Astrocyte (in vitro differentiated cells and primary cell): ENCODE data around the gene CD300A. TPM values are rescaled to one million over a fixed set of nuclear protein-coding genes. Genes with fewer than 3 reads are reported as not detected.
A peak's percentile ranks its signal among the peaks of the same experiment; 100 is the strongest.

Experiments
- DNase-seq: peaks from one replicate; pipeline ENCODE4 v3.0.0-alpha.2; 2010; ENCODE audit warnings: low read depth
- FAIRE-seq: peaks from 2 replicates; lab custom pipeline; 2011; peaks lifted over from hg19 to GRCh38; lab: Jason Lieb, UNC
- H2AFZ ChIP-seq: 2 replicates; pipeline ENCODE4 v1.6.0; 2012; ENCODE audit warnings: low read depth, low read length, inconsistent platforms
- H3K27ac ChIP-seq: 2 replicates; pipeline ENCODE4 v1.5.1; 2011; ENCODE audit warnings: low read depth, low read length, inconsistent platforms
- H3K27me3 ChIP-seq: 2 replicates; pipeline ENCODE4 v1.6.0; 2011; ENCODE audit warnings: low read length, inconsistent platforms; ENCODE audit not compliant: insufficient read depth
- H3K36me3 ChIP-seq: 2 replicates; pipeline ENCODE4 v1.5.1; 2011; ENCODE audit warnings: low read length, inconsistent platforms; ENCODE audit not compliant: insufficient read depth
- H3K4me1 ChIP-seq: 2 replicates; pipeline ENCODE4 v1.5.1; 2011; ENCODE audit warnings: low read length, inconsistent platforms; ENCODE audit not compliant: insufficient read depth
- H3K4me2 ChIP-seq: 2 replicates; pipeline ENCODE4 v1.6.0; 2012; ENCODE audit warnings: low read length, inconsistent platforms
- H3K4me3 ChIP-seq: 2 replicates; pipeline ENCODE4 v1.5.1; 2011; ENCODE audit warnings: low read depth, mild to moderate bottlenecking, low read length, inconsistent platforms; ENCODE audit not compliant: insufficient read depth
- H3K79me2 ChIP-seq: 2 replicates; pipeline ENCODE4 v1.6.0; 2012; ENCODE audit warnings: mild to moderate bottlenecking, low read length, inconsistent platforms; ENCODE audit not compliant: insufficient read depth
- H3K9ac ChIP-seq: 2 replicates; pipeline ENCODE4 v1.6.0; 2012; ENCODE audit warnings: mild to moderate bottlenecking, low read length, inconsistent platforms
- H3K9me3 ChIP-seq: 2 replicates; pipeline ENCODE4 v1.5.1; 2012; ENCODE audit warnings: low read depth, mild to moderate bottlenecking, low read length, inconsistent platforms; ENCODE audit not compliant: insufficient read depth
- H4K20me1 ChIP-seq: 2 replicates; pipeline ENCODE4 v1.6.0; 2012; ENCODE audit warnings: low read length, inconsistent platforms; ENCODE audit not compliant: insufficient read depth
- H3K27ac Mint-ChIP-seq: one replicate; pipeline ENCODE4 v1.8.0; 2021; ENCODE audit warnings: mild to moderate bottlenecking, mixed read lengths; ENCODE audit not compliant: unreplicated experiment
- H3K27me3 Mint-ChIP-seq: one replicate; pipeline ENCODE4 v1.8.0; 2021; ENCODE audit warnings: low read depth, mixed read lengths; ENCODE audit not compliant: unreplicated experiment
- H3K36me3 Mint-ChIP-seq: one replicate; pipeline ENCODE4 v1.8.0; 2021; ENCODE audit warnings: low read depth, mixed read lengths; ENCODE audit not compliant: unreplicated experiment
- H3K4me1 Mint-ChIP-seq: one replicate; pipeline ENCODE4 v1.8.0; 2021; ENCODE audit warnings: low read depth, mixed read lengths; ENCODE audit not compliant: unreplicated experiment
- H3K4me3 Mint-ChIP-seq: one replicate; pipeline ENCODE4 v1.8.0; 2021; ENCODE audit warnings: mild to moderate bottlenecking, moderate library complexity, mixed read lengths; ENCODE audit not compliant: unreplicated experiment
- H3K9me3 Mint-ChIP-seq: one replicate; pipeline ENCODE4 v1.8.0; 2021; ENCODE audit warnings: mild to moderate bottlenecking, mixed read lengths; ENCODE audit not compliant: unreplicated experiment
- EZH2 ChIP-seq: IDR thresholded peaks from 2 replicates; pipeline ENCODE4 v1.6.1; 2012; ENCODE audit warnings: mild to moderate bottlenecking, low read length, inconsistent platforms; ENCODE audit not compliant: insufficient read depth
- total RNA-seq: library from RNA; stranded (reverse); gene quantifications from 2 replicates; pipeline ENCODE4 v1.2.1, GENCODE V29; 2021
- TF ChIP-seq, protein P1 (sequence below): IDR thresholded peaks from 2 replicates; pipeline ENCODE4 v1.5.1; 2011; ENCODE audit warnings: low read depth, mild to moderate bottlenecking, inconsistent platforms, low read length, moderate library complexity; ENCODE audit not compliant: insufficient read depth

Gene CD300A
- total RNA-seq, 1 donor from 2014 or later, result not detected

DNA sequence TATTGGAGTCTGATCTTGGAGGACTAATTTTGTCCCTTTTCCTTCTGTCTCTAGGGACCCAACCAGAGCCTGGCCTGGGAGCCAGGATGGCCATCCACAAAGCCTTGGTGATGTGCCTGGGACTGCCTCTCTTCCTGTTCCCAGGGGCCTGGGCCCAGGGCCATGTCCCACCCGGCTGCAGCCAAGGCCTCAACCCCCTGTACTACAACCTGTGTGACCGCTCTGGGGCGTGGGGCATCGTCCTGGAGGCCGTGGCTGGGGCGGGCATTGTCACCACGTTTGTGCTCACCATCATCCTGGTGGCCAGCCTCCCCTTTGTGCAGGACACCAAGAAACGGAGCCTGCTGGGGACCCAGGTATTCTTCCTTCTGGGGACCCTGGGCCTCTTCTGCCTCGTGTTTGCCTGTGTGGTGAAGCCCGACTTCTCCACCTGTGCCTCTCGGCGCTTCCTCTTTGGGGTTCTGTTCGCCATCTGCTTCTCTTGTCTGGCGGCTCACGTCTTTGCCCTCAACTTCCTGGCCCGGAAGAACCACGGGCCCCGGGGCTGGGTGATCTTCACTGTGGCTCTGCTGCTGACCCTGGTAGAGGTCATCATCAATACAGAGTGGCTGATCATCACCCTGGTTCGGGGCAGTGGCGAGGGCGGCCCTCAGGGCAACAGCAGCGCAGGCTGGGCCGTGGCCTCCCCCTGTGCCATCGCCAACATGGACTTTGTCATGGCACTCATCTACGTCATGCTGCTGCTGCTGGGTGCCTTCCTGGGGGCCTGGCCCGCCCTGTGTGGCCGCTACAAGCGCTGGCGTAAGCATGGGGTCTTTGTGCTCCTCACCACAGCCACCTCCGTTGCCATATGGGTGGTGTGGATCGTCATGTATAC lies 26.5 kb upstream of the CD300A start:
- Histone ChIP-seq H3K27me3 (no peaks in the 10 kb centered on the region), H3K27ac (no peak overlapping the region), H3K9ac (no peak overlapping the region), H4K20me1 (no peaks in the 10 kb centered on the region), H3K9me3 (no peaks in the 10 kb centered on the region), H3K4me3 (no peak overlapping the region), H3K4me1 (peaks cover 4% of the 10 kb centered on the region), H3K4me2 (no peak overlapping the region), H3K79me2 (no peaks in the 10 kb centered on the region), H2AFZ (no peak overlapping the region), H3K36me3 (no peaks in the 10 kb centered on the region)
- Mint-ChIP-seq H3K27ac (peak overlapping the region; percentile 72), H3K4me3 (no peak overlapping the region), H3K9me3 (peaks cover 7% of the 10 kb centered on the region), H3K4me1 (peaks cover 19% of the 10 kb centered on the region), H3K27me3 (no peaks in the 10 kb centered on the region), H3K36me3 (peaks cover 35% of the 10 kb centered on the region)
- FAIRE-seq (no peak), DNase-seq (no peak)
- TF ChIP-seq, protein P1, sequence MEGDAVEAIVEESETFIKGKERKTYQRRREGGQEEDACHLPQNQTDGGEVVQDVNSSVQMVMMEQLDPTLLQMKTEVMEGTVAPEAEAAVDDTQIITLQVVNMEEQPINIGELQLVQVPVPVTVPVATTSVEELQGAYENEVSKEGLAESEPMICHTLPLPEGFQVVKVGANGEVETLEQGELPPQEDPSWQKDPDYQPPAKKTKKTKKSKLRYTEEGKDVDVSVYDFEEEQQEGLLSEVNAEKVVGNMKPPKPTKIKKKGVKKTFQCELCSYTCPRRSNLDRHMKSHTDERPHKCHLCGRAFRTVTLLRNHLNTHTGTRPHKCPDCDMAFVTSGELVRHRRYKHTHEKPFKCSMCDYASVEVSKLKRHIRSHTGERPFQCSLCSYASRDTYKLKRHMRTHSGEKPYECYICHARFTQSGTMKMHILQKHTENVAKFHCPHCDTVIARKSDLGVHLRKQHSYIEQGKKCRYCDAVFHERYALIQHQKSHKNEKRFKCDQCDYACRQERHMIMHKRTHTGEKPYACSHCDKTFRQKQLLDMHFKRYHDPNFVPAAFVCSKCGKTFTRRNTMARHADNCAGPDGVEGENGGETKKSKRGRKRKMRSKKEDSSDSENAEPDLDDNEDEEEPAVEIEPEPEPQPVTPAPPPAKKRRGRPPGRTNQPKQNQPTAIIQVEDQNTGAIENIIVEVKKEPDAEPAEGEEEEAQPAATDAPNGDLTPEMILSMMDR, result no peak
- TF ChIP-seq EZH2, result no peak

- H3K4me1 Mint-ChIP-seq, result peaks cover 6% of the 10 kb centered on the region
- no peak overlapping the region for H3K27ac Mint-ChIP-seq
- Histone ChIP-seq H3K36me3 (no peaks in the 10 kb centered on the region), H3K27me3 (no peaks in the 10 kb centered on the region), H3K9ac (no peak overlapping the region), H3K4me1 (peaks cover 4% of the 10 kb centered on the region), H3K79me2 (no peaks in the 10 kb centered on the region), H4K20me1 (no peaks in the 10 kb centered on the region), H3K9me3 (no peaks in the 10 kb centered on the region), H3K4me3 (no peak overlapping the region), H2AFZ (no peak overlapping the region), H3K4me2 (no peak overlapping the region), H3K27ac (no peak overlapping the region)
- peaks cover 35% of the 10 kb centered on the region for H3K36me3 Mint-ChIP-seq
- TF ChIP-seq, protein P1, result no peak
- no peak for TF ChIP-seq EZH2
- DNase-seq (no peak), FAIRE-seq (no peak)
- no peaks in the 10 kb centered on the region for H3K27me3 Mint-ChIP-seq
- H3K4me3 Mint-ChIP-seq, result no peak overlapping the region
- peaks cover 7% of the 10 kb centered on the region for H3K9me3 Mint-ChIP-seq
Observed at GRCh38 chr17:74441537-74441936, 24.9 kb upstream of the CD300A start.

- Histone ChIP-seq H2AFZ (no peak overlapping the region), H3K36me3 (no peaks in the 10 kb centered on the region), H3K79me2 (no peaks in the 10 kb centered on the region), H4K20me1 (no peaks in the 10 kb centered on the region), H3K9me3 (no peaks in the 10 kb centered on the region), H3K27me3 (no peaks in the 10 kb centered on the region), H3K4me3 (no peak overlapping the region), H3K4me2 (no peak overlapping the region), H3K9ac (no peak overlapping the region), H3K4me1 (peaks cover 4% of the 10 kb centered on the region), H3K27ac (no peak overlapping the region)
- H3K9me3 Mint-ChIP-seq, result peaks cover 7% of the 10 kb centered on the region
- FAIRE-seq (no peak), DNase-seq (no peak)
- no peak overlapping the region for H3K4me3 Mint-ChIP-seq
- peaks cover 37% of the 10 kb centered on the region for H3K36me3 Mint-ChIP-seq
- H3K27ac Mint-ChIP-seq, result peak overlapping the region; percentile 53
- TF ChIP-seq, protein P1, result no peak
- peaks cover 6% of the 10 kb centered on the region for H3K4me1 Mint-ChIP-seq
- H3K27me3 Mint-ChIP-seq, result no peaks in the 10 kb centered on the region
Observed at GRCh38 chr17:74442291-74442669, 24.2 kb upstream of the CD300A start.
